Hepatocyte (in vitro differentiated cells): Measurements from ENCODE around the gene SLC39A7. TPM values are rescaled to one million over a fixed set of nuclear protein-coding genes. Genes with fewer than 3 reads are reported as not detected.
A peak's percentile ranks its signal among the peaks of the same experiment; 100 is the strongest.

Source experiments
- DNase-seq: peaks from one replicate; pipeline ENCODE4 v3.0.0-alpha.2; 2016; ENCODE audit warnings: low spot score
- H2AFZ ChIP-seq: fragments of 200-600 bp; sonication (generic); 2 replicates; pipeline ENCODE4 v1.6.0; 2016; ENCODE audit warnings: antibody characterized with exemption, mild to moderate bottlenecking
- H3K27ac ChIP-seq: fragments of 200-600 bp; sonication (generic); 2 replicates; pipeline ENCODE4 v1.5.1; 2016; ENCODE audit warnings: mild to moderate bottlenecking
- H3K27me3 ChIP-seq: fragments of 200-600 bp; sonication (generic); 2 replicates; pipeline ENCODE4 v1.6.1; 2016
- H3K36me3 ChIP-seq: fragments of 200-600 bp; sonication (generic); replicated peaks from 2 replicates; pipeline ENCODE4 v1.5.1; 2016; ENCODE audit warnings: low read depth; ENCODE audit not compliant: insufficient read depth
- H3K4me1 ChIP-seq: fragments of 200-600 bp; sonication (generic); 2 replicates; pipeline ENCODE4 v1.5.1; 2016; ENCODE audit warnings: mild to moderate bottlenecking, moderate library complexity; ENCODE audit not compliant: insufficient read depth
- H3K4me2 ChIP-seq: fragments of 200-600 bp; sonication (generic); 2 replicates; pipeline ENCODE4 v1.6.0; 2016
- H3K4me3 ChIP-seq: fragments of 200-600 bp; sonication (generic); 2 replicates; pipeline ENCODE4 v1.5.1; 2016; ENCODE audit warnings: mild to moderate bottlenecking
- H3K79me2 ChIP-seq: fragments of 200-600 bp; sonication (generic); 2 replicates; pipeline ENCODE4 v1.6.0; 2017; ENCODE audit warnings: mild to moderate bottlenecking
- H3K9me2 ChIP-seq: fragments of 200-600 bp; sonication (generic); replicated peaks from 2 replicates; pipeline ENCODE4 v1.6.0; 2017; ENCODE audit warnings: mild to moderate bottlenecking; ENCODE audit not compliant: insufficient read depth
- H3K9me3 ChIP-seq: fragments of 200-600 bp; sonication (generic); 2 replicates; pipeline ENCODE4 v1.5.1; 2016; ENCODE audit warnings: low read depth, mild to moderate bottlenecking
- H4K20me1 ChIP-seq: fragments of 200-600 bp; sonication (generic); 2 replicates; pipeline ENCODE4 v1.6.0; 2016; ENCODE audit warnings: mild to moderate bottlenecking; ENCODE audit not compliant: insufficient read depth, poor library complexity, severe bottlenecking
- EZH2 ChIP-seq: fragments of 200-600 bp; sonication (generic); IDR thresholded peaks from 2 replicates; pipeline ENCODE4 v1.6.1; 2016; ENCODE audit warnings: antibody characterized with exemption, mild to moderate bottlenecking, borderline replicate concordance
- EZH2phosphoT487 ChIP-seq: fragments of 200-600 bp; sonication (generic); IDR thresholded peaks from one replicate; pipeline ENCODE4 v1.6.1; 2018; ENCODE audit warnings: antibody characterized with exemption, mild to moderate bottlenecking, low read depth, moderate library complexity; ENCODE audit not compliant: unreplicated experiment, severe bottlenecking
- WGBS: methylation state at CpG from one replicate; pipeline ENCODE4 v1.1.6; 2016; ENCODE audit warnings: low lambda C conversion rate; ENCODE audit errors: missing lambda C conversion rate; 5-methylcytosine and 5-hydroxymethylcytosine counted together
- polyA plus RNA-seq: library from polyadenylated mRNA; unstranded; fragments of >200 nt; fragmentation: Nextera tagmentation; extraction: Ambion mirVana; gene quantifications from 2 replicates; pipeline ENCODE4 v1.2.1, GENCODE V29; 2016
- total RNA-seq: library from RNA; depleted of rRNA; stranded (reverse); fragments of >200 nt; gene quantifications from 2 replicates; pipeline ENCODE4 v1.2.3, GENCODE V29; 2014
- TF ChIP-seq, protein P1 (sequence below): fragments of 200-600 bp; sonication (generic); IDR thresholded peaks from 2 replicates; pipeline ENCODE4 v1.5.1; 2016; ENCODE audit warnings: antibody characterized with exemption, mild to moderate bottlenecking; ENCODE audit not compliant: poor library complexity

Gene SLC39A7
- total and polyA plus RNA-seq, 2 experiments from 2014 or later = 55.0 to 130 TPM

- H3K36me3 ChIP-seq = no peaks in the 10 kb centered on the region
- no peaks in the 10 kb centered on the region for H3K27me3 ChIP-seq
- H3K9me2 ChIP-seq = no peaks in the 10 kb centered on the region
- TF ChIP-seq EZH2 (no peak), EZH2phosphoT487 (no peak)
- TF ChIP-seq, protein P1, sequence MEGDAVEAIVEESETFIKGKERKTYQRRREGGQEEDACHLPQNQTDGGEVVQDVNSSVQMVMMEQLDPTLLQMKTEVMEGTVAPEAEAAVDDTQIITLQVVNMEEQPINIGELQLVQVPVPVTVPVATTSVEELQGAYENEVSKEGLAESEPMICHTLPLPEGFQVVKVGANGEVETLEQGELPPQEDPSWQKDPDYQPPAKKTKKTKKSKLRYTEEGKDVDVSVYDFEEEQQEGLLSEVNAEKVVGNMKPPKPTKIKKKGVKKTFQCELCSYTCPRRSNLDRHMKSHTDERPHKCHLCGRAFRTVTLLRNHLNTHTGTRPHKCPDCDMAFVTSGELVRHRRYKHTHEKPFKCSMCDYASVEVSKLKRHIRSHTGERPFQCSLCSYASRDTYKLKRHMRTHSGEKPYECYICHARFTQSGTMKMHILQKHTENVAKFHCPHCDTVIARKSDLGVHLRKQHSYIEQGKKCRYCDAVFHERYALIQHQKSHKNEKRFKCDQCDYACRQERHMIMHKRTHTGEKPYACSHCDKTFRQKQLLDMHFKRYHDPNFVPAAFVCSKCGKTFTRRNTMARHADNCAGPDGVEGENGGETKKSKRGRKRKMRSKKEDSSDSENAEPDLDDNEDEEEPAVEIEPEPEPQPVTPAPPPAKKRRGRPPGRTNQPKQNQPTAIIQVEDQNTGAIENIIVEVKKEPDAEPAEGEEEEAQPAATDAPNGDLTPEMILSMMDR = no peak
- H4K20me1 ChIP-seq = peaks cover 8% of the 10 kb centered on the region
- H3K4me1 ChIP-seq = peaks cover 33% of the 10 kb centered on the region
- peak; percentile 97 for DNase-seq
- H3K4me3 ChIP-seq = peak within 1 kb of the TSS; percentile 48
- H3K79me2 ChIP-seq = peaks cover 53% of the 10 kb centered on the region
- 1% methylated on average over 45 of the region's 48 CpGs for WGBS
- H3K27ac ChIP-seq = peak within 1 kb of the TSS; percentile 79
- peak within 1 kb of the TSS; percentile 93 for H3K4me2 ChIP-seq
- H2AFZ ChIP-seq = peak within 1 kb of the TSS; percentile 46
- no peaks in the 10 kb centered on the region for H3K9me3 ChIP-seq
These were observed 3.9 kb downstream of the SLC39A7 start, which contains the start of gene HSD17B8 for GRCh38 chr6:33204415-33205190. Gene HSD17B8 (plus strand): TSS chr6:33204655. CDS start chr6:33204669, 14 bp downstream.

DNA sequence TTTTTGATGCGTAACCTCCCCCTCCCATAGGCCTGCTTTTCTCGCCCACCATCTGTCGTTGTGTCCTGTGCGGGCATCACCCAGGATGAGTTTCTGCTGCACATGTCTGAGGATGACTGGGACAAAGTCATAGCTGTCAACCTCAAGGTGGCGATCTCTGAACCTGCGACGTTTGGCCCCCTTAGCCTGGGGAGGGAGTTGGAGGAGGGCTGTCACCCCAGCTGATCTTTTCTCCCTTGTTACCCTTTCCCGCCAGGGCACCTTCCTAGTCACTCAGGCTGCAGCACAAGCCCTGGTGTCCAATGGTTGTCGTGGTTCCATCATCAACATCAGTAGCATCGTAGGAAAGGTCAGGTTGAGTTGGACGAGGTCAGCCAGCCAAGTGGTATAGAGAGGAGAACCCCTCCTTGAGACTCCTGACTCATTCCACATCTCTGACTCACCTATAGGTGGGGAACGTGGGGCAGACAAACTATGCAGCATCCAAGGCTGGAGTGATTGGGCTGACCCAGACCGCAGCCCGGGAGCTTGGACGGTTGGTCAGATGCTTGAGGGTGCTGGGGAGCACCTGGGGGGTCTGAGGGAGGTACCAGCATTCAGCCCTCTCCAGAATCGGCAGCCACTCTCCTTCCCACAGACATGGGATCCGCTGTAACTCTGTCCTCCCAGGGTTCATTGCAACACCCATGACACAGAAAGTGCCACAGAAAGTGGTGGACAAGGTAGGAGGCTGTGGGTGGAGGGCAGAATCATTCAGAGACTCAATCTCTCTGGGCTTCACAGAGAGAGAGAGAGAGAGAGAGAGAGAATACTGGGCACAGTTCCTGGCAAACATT is 4.7 kb downstream of the SLC39A7 start:
- Histone ChIP-seq H2AFZ (no peak overlapping the region), H3K4me1 (peaks cover 33% of the 10 kb centered on the region), H3K9me2 (no peaks in the 10 kb centered on the region), H3K4me2 (peak overlapping the region; percentile 93), H3K4me3 (peak overlapping the region; percentile 48), H3K27me3 (no peaks in the 10 kb centered on the region), H3K9me3 (no peaks in the 10 kb centered on the region), H4K20me1 (peaks cover 6% of the 10 kb centered on the region), H3K27ac (peak overlapping the region; percentile 79), H3K79me2 (peaks cover 48% of the 10 kb centered on the region), H3K36me3 (no peaks in the 10 kb centered on the region)
- no peak for TF ChIP-seq EZH2
- TF ChIP-seq EZH2phosphoT487 = no peak
- TF ChIP-seq, protein P1 = peak; percentile 10
- WGBS = 38% methylated on average over 17 of the region's 17 CpGs
- DNase-seq = peak; percentile 55

DNA sequence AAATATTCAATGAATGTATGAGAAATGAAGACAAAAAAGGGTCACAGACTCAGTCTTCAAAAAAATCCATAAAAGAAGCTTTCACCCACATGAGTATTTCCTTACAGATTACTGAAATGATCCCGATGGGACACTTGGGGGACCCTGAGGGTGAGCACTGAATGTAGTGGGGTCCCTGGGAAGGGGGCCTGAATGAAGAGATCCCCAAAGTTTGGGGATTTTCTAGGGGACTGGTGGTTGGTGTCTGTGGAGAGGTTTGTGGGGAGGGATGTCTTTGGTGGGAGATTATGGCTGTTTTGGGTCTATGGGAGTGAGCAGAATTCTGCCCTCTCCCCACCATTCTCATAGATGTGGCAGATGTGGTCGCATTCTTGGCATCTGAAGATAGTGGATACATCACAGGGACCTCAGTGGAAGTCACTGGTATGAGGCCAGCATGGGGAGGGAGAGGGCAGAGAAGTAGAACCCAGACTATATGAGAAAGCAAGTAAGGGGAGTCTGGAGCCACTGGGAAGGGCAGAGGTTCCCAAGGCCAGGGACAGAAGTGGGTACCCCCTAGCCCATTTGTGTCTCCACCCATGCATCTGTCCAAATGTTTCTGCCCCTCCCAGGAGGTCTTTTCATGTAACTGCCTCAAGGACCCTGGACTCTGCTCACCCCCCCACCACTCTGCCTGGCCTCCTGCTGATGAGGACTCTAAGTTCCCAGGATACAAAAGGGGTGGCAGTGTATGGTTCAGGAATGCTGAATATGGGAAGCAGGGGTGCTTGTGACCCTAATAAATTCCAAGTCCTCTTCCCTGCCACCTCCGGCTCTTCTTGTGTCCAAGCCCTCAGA is 5.6 kb downstream of the SLC39A7 start:
- TF ChIP-seq, protein P1 = no peak
- TF ChIP-seq EZH2phosphoT487 (no peak), EZH2 (no peak)
- Histone ChIP-seq H3K4me2 (peak overlapping the region; percentile 91), H3K9me2 (no peaks in the 10 kb centered on the region), H4K20me1 (peaks cover 6% of the 10 kb centered on the region), H3K79me2 (peaks cover 44% of the 10 kb centered on the region), H3K27me3 (no peaks in the 10 kb centered on the region), H3K4me3 (no peak overlapping the region), H3K27ac (no peak overlapping the region), H3K9me3 (no peaks in the 10 kb centered on the region), H2AFZ (no peak overlapping the region), H3K36me3 (no peaks in the 10 kb centered on the region), H3K4me1 (peaks cover 33% of the 10 kb centered on the region)
- no peak for DNase-seq
- 91% methylated on average over 2 of the region's 3 CpGs for WGBS
